GM18858 (cell line): Measurements from ENCODE around the gene PRR7.

ENCODE experiments used
- ATAC-seq: cut with Tn5 transposase; IDR thresholded peaks from one replicate; pipeline ENCODE4 v1.9.1; 2021; ENCODE audit not compliant: unreplicated experiment

Gene PRR7

DNA sequence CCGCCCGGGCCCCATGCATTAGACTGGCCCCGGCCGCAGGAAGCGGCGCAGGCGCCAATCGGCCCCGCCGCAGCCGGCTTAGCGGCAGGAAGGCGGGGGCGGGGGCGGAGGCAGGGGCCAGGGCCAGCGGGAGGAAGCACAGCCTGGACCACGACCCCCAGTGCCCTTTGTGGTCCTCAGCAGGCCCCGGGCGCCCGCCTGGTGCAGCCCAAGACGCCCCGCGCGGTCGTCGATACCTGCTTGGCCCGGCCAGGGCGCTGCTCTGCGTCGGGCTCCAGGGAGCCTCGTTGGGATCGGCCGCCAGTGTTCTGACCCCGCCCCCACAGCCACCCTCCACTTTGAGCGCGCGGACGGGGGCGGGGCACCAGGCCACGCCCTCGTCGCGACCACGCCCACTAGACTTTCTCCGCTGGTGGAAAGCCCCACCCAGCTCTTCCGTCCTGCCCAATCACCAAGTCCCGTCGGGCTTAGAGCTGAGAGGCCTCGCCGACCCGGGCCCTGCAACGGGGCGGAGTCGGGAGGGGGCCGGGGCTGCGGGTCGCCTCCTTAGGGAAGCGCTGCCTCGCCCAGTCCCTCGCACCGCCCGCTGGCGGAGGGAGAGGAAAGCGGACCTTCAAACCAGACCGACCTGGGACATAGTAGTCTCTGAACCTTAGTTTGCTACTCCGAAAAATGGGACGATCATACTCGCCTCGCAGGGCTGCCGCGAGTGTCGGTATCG, 50.8 kb downstream of the PRR7 start, which contains the start of gene PDLIM7:
Gene PDLIM7, minus strand, starts transcription at position 313 of the 721 bp plus-strand sequence. CDS start 1,092 bp downstream, outside the sequence.
- peak; percentile 48 for ATAC-seq

DNA sequence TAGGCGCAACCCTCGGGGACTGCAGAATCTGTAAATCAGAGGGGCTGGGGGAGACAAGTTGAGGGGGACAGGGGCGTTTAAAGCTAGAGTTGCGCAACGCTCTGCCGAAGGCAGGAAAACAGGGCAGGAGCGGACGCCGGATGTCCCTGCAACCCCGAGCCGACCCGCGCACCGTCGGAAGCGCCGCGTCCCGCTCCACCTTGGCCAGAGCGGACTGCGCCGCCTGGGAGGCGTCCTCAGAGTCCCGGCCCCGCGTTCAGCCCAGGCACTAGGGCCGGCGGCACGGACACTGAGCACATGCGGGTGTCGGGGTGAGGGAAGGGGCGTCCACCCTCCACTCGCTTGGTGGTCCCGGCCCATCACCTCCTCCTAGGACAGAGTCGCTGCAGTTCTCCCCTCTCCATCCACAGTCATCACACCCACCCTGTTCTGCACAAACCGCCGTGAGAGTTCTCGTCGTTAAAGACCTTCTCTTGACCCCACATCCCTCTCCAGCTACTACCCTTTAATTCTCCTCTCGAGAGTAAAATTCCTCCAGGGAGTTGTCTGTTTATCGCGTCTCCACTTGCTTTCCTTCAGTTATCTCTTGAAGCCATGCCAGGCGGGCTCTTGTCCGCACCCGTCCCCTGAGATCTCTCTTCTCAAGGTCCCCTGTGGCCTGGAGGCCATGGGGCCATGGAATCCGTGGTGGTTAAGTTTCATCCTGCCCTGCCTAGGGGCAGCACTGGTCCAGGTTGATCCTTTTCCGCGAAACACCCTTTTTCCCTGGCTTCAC, 51.6 kb downstream of the PRR7 start:
- no peak for ATAC-seq

DNA sequence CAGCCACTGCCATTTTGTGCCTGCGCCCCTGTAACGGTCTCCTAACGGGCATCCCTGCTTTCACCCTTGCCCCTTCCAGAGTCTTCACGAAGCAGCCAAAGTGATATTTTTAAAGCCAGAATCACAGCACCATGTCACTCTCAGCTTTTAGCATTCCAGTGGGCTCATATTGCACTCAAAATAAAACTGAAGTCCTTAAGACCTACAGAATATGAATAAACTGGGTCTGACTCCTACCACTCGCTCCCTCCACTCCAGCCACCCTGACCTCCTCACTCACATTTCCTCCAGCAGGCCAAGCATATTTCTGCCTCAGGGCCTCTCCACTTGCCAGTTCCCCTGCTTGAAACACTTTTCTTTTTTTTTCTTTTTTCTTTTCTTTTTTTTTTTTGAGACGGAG, 53.2 kb downstream of the PRR7 start:
- ATAC-seq: no peak

DNA sequence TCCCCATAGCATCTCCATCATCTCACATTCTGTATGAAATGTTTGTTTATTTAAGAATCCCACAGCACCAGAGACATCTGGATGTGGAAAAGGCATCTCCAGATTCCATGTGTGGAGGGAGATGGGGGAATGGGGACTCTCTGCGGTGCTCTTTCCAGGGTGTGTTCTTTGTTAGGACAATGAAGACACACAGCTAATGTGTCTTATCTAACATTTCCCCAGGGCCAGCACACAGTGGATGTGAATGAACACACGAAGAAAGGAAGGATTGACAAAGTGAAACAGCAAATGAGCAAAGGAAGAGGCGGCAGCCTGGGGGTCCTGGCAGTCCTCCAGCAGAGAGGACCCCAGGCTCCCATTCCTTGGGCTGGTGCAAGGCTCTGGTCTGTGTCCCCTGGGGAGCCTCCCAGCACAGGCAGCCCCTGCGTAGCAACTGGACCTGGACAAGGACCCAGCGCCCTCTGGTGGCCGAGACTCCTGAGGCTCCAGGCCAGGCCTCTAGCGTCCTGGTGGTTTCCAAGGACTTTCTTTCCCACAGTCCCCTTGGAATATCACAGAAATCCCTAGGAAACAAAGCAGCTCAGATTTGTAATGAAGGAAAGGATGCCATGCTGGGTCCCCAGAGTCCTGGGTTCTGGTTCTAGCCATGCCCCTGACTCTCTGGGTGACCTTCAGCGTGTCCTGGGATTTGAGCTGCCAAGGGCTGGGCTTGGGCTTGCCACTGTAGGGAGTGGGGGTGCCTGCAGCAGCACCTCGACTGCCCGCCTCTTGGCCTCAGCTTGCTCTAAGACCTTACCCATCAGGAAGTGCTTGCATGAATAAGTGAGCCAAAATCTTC, 54.3 kb downstream of the PRR7 start:
- ATAC-seq: no peak

DNA sequence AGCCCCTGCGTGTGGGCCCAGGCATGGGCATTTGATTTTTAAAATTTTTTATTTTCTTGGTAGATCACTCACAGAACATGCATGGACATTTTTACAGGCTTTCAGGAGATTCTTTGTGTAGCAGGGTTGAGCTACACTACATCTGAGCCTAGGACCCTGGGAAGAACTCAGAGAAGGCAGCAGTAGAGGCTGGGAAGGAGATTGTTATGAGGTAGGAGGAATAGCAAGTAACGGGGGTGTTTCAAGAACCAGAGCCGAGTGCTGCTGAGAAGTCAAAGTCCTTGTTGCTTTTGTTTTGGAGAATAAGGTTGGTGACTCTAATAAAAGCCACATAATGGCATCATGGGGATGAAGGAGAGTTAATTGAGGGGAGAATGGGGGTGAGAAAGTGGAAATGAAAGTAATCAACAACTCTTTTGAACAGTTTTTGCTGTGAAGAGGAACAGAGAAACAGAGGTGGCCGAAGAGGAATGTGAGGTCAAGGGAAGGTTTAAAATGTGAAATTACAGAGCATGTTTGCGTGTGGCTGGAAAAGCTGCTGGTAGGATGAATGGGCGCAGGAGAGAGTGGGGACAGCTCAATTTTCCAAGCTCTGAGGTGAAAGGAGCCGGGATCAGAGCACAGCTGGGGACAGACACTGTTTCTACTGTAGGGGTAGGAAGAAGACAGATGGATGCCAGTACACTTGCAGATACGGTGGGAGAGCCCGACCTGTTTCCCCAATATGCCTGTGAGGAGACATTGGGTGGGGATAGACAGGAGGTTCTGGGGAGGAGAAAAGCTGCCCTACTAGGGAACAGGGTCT, 55.5 kb downstream of the PRR7 start:
- no peak for ATAC-seq

DNA sequence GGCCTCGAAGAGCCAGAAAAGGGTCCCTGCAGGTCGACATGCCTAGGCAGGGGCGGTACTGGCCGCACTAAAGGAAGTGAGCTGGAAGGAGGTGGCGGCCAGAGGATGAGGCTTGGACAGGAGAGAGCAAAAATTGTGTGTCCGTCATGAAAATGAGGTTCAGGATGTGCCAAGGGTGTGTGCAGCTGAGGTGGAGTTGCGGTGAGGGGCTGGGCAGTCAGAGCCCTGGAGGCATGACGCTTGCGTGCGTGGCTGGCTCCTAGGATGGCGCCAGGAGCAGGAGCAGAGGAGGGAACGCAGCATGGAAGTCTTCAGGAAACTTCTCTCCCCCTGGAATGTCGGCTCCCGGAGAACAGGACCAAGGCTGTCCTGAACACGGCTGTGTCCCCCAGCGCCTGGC, 56.3 kb downstream of the PRR7 start:
- ATAC-seq: no peak

DNA sequence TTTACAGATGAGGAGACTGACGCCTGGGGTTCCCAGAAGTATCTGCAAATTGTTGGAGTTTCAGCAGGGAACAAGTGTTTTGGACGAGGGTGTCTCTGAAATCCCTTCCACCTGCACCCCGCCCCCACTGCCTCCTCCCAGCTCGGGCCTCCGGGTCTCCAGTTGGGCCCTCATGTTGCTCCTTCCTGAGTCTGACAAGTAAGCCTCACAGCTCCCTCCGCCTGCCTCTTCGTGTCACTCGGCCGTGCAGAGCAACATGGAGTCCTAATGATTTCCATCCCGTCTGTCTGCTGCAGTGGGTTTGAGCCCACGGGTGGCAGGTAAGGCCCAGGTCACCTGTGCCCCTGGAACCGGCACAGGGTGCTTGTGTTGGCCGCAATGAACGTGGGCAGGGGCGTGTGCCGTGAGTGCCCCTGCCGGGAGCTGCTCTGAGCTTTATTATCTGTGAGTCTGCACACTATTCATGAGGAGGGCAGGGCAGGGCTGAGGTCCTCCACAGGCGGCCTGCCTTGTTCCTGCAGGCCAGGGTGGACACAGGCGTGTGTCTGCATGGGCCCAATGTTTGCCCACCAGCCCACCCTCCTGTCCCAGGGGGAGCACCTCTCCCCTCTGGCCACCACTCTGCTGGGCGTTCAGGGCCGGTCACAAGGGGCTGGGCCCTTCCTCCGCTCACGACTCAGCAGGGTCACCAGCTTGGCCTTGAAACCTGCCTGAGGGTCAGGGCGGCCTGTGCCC, 56.9 kb downstream of the PRR7 start:
- no peak for ATAC-seq

DNA sequence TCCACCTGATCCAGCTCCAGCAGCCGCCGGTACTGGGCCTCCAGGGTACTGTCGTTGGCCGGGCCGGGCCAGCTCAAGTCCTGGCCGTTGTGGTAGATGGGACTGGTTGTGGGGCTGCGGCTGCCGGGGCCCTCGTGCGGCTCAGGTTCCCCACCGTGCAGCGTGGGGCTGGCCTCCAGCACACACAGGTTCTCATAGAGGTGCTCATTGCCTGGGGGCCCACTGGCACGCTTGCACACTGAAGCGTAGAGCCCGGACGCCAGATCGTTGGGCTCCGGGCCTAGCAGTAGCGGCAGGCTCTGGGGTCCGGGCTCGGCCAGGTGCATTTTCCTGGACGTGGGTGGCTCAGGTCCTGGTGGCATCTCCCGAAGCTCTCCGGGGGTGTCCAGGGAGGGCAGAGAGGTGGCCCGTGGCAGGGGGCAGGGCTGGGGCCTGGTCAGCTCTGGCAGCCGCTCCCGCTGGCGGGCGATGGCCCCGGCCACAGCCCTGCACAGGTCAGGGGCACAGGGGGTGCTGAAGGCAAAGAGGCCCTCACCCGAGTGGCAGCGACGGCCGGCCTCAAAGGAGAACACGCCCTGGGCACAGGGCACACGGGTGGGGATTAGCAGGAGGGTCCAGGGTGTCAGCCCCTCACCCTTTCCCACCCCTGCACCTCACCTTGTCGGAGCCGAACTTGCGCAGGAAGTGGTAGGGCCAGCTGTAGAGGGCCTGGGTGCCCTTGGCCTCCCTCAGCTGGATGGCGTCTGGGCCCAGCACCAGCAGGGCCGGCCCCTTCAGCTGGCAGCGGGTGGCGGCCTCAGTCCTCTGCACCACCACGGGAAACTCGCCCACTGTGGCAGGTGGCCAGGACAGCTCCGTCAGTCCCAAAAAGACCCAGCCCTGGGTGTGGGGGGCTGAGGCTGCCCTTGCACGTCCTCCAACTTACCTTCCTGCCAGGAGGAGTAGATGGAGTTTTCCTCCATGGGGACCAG, 57.8 kb downstream of the PRR7 start:
- ATAC-seq: no peak

DNA sequence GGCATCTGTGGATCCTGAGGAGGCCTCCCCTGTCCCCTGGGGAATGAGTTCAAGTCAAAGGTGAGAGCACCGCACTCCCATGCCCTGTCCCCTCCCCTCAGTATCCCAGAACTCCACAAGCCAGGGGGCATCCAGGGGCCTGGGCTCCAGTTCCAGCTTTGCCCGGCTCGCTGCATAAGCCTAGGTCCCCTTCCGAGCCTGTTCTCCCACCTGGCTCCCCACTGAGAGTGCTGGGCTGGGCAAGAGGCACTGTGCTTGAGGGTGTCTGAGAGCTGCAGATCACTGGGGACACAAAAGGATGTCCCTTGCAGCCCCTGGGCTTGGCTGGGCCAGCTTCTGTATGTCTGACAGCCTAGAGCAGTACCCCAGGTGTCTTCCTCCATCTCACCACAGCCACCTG, 58.5 kb downstream of the PRR7 start:
- no peak for ATAC-seq
